NOMO-1 treated with DMSO at 0.1 percent for 48 hours (cell line): Measurements from ENCODE around the gene SPG7.
A peak's percentile ranks its signal among the peaks of the same experiment; 100 is the strongest.

Source experiments
- DNase-seq: peaks from one replicate; lab custom pipeline; 2025; ENCODE audit not compliant: unreplicated experiment; lab: John Stamatoyannopoulos, UW

SPG7 gene

DNA sequence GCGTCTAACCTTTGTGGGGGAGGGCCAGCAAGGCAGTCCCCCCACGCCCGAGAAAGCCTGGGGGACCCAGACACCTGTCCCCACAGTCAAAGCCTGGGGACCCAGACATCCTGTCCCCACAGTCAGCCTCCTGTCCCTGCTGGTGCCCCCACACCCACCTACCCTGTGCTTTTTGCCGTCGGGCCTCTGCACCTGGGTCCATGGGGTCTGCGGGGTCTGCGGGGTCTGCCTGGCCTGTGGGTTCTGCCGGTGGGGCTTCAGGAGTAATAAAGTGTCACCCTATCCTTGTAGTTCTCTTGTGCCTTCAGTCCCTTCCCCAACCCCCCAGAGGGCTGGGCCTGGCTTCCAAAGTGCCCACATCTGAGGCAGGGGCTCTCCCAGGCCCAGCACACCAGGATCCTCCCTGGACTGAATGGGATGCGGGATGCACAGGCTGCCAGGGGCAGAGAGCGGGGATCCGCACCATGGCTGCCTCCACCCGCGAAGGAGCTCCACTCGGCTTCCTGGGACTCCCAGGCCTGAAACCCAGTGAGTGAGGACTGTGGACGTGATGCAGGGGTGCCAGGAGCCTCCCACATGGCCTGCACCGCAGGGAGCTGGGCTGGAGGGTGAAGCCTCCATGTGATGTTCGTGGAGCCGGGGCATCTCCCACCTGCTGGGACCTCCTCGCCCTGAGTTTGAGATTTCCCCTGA is 88.9 kb downstream of the SPG7 start:
- DNase-seq = no peak

DNA sequence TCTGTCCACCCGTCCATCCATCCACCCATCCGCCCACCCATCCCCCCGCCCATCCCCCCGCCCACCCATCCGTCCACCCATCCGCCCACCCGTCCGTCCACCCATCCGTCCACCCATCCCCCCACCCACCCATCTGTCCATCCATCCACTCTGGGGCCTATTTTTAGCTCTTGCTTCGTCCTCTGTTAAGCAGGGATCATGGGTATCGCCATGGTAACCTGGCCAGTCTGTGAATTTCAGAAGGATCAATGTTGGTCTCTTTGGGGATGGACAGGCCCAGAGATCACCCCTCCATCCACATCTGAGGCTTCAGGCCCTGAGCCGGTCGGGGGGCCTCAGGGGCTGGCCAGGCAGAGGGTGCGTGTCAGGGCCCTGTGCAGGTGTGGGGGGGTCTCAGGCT is 90.0 kb downstream of the SPG7 start:
- no peak for DNase-seq

DNA sequence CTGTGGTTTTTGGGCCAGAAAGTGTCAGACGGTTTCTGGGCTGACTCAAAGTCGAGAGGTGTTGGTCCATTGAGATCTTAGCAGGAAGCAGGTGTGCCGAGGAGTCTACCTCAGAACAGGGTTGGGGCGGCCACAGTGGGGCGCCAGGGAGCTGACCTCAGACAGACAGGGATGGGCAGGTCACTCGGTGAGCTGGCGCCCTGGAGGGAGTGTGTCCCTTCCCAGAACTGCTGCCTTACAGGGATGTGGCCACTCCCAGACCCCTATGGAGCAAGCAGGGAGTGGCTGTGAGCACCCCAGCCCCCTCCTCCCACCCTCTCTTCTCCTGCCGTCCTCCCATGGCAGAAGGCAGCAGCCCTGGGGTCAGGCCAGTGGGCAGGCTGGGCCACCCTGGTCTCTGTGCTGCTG is 91.3 kb downstream of the SPG7 start:
- no peak for DNase-seq

DNA sequence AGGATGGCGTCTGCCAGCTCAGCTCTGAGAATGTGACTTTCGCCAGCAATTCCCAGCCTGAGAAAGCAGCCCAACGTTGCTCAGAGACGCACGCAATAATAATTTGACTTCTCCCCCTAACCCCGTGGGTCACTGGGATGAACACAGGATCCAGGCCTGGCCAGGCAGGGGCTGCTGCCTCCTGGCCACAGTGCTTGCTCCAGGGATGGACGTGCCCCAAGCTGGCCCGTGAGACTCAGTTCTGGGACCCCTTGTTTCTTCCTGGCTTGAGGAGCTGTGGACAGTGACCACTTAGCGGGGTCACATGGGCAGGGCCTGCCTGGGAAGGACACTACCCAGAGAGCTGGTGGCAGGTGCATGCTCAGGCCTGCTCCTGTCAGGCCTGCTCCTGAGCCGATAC is 91.7 kb downstream of the SPG7 start:
- no peak for DNase-seq

DNA sequence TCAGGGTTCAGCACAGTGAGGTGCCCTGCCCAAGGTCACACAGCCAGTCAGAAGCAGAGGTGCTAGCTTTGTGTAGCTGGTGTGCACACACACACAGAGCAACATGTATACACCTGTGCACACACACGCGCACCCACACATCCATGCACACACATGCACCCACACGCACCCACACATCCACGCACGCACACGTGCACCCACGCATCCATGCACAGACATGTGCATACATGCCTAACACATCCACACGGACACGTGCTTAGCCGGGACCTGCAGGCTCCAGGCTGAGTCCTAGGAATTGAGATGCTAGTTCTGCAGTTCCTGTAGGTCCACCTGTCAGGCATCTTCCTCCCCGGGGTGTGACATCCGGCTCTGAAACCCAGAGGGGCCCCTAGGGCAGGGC is 92.2 kb downstream of the SPG7 start:
- DNase-seq = no peak

DNA sequence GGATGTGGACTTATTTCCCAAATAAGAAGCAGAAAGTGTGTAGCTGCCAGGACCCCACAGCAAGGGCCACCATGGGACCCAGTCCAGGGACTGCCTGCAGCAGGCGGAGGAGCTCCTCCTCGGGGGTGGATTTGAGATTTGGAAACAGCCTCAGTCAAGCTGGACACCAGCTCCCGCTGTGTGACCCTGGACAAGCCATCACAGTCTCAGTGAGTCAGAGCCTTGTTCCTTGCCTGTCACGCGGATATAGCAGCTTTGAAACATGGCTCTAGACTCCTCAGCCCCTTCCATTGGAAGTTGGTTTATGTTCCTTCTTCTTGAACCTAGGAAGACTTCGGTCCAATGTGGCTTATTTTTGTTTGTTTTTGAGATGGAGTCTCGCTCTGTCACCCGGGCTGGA is 92.8 kb downstream of the SPG7 start:
- DNase-seq = no peak

DNA sequence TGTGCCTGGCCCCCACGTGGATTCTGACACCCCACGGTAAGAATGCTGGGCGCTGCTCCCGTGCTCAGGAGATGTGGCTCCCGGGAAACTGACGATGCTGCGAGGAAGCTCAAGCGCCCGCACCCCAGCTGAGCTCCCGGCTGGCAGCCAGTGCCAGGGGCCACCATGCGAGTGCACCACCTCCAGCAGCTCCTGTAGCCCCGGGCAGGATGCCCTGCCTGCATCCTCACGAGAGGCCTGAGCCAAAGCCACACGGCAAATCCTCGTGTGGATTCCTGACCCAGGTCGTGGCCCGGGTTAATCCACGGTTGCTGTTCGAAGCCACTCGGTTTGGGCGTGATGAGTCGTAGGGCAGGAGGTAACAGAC is 93.7 kb downstream of the SPG7 start:
- no peak for DNase-seq

DNA sequence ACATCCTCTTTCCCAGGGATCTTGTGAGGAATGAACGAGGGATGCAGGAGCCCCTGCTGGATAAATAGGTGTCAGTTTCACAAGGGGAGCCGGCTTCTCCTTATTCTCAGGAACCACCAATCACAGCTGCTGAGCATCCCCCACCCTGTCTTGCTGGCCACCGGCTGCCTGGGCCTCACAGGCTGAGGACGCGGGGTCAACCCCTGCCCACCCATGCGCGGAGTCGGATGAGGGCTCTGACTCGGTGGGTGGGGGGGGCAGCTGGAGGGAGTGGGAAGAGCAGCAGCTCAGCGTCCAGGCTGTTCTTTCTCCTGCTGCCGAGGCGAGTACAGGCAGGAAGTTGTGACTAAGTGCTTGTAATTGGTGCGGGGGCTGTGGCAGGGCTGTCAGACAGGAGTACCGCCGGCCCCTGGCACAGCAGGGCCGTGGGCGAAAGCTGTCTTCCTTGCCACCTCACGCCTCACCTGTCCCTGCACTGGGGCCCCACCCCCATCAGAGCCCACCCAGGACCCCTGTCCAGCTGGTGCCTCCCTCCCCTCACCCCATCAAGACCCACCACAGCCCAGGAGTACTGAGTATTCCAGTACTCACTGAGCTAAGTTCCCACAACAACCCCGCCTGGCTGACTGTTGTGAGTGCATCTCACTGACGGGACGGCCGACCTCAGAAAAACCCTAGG is 94.2 kb downstream of the SPG7 start:
- peak; percentile 69 for DNase-seq

DNA sequence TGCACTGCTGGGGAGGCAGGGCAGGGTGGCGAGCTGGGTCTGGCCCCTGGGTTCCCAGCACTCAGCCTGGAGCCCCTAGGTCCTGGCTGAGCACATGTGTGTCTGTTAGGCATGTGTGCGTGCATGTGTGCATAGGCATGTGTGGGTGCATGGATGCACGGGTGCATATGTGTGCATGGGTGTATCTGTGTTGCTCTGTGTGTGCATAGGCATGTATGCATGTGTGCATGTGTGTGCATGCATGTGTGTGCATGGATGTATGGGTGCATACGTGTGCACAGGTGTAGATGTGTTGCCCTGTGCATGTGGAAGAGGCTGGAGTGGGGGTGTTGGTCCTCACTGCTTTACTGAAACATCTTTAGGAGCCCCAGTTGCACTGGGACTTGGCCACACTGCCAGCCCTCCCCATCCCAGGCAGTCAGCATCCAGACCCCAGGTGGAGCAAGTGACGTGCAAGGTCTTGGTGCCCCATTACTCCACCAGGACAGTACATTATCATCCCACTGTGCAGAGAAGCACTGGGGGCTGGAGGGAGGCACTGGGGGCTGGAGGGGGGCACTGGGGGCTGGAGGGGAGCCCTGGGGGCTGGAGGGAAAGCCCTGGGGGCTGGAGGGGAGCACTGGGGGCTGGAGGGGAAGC is 94.9 kb downstream of the SPG7 start:
- DNase-seq = no peak

DNA sequence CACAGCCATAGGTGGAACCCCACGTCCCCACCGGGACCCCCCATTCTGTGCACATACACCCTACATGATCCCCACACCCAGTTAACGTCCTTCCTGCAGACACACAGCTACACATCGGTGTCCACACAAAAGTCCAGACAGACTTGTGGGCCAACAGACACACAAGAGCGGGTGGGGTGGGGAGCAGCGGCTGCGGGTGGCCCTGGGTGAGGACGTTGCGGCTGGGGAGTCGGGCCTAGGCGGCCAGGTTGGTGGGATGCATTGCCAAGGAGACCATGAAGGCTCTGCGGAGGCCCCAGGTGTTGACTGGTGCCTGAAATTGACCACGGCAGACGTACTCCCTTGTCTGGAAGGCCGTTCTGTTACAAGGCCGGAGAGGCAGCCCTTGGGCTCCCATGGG is 96.6 kb downstream of the SPG7 start:
- DNase-seq = no peak

DNA sequence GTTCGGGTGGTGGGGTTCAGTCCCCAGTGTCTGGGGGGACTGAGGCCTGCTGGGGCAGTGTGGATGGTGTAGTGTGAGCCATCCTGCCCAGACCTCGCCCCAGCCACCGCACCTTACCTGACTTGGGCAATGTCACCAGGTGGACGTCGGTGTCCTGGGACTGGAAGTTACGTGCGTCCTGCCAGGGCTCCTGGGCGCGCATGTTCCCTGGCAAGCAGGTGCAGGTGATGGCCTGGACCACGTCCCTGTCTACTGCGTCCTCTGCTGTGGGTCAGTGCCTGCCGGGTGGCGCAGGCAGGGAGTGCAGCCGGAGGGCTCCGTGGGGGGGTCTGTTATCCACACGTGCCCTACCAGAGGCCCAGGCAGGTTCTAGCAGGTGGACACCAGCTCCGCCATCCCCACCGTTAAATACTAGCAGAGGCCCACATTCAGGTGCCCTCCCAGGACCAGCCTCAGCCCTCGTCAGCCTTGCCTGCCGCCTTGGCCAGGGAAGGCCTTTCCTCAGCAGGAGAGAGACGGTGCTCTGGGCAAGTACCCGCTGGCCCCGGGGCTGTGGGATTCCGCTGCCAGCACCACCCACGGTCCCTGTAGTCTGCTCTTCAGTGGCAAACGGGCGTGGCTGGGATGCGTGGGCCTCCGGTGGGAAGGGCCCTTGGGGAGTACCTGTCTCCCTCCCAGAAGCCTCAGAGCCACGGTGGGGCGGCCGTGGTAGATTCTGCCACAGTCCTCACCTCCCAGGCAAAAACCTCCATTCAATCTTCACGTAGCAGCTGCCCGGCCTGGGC is 97.2 kb downstream of the SPG7 start:
- no peak for DNase-seq

DNA sequence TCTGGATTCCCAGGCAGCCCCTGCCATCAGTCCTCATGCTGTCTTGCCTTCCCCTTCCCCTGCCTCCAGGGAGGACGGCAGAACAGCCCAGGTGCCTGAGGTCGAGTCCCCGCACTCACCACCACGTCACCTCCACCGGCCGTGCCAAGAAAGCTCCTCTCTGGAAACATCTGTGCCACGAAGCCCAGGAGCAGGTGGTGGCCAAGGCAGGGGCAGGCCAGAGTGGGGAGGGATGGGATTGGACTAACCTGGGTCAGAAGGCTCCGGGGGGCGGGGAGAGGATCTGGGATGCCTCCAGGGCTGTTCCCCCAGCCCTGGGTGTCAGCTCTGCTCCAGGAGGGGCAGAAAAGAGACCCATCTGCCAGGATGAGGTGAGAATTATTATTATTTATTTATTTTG is 97.8 kb downstream of the SPG7 start:
- DNase-seq = no peak
